OCI-LY1 (cell line): ENCODE results near the gene SLCO2B1.

ENCODE experiments used
- H2AFZ ChIP-seq: fragments of 200-600 bp; sonication (generic), shearing (Covaris generic); 2 replicates; pipeline ENCODE4 v1.6.0; 2014; ENCODE audit warnings: antibody characterized with exemption, mild to moderate bottlenecking, low read length
- H3F3A ChIP-seq: fragments of 200-600 bp; sonication (generic), shearing (Covaris generic); 2 replicates; pipeline ENCODE4 v1.6.0; 2014; ENCODE audit warnings: mild to moderate bottlenecking, antibody characterized with exemption, low read length, moderate library complexity; ENCODE audit not compliant: insufficient read depth
- H3K27ac ChIP-seq: fragments of 200-600 bp; sonication (generic); 2 replicates; pipeline ENCODE4 v1.5.1; 2014; ENCODE audit warnings: low read length, mixed run types, mild to moderate bottlenecking, low read depth; ENCODE audit not compliant: poor library complexity, severe bottlenecking
- H3K27me3 ChIP-seq: fragments of 200-600 bp; sonication (generic); 2 replicates; pipeline ENCODE4 v1.6.0; 2014; ENCODE audit warnings: antibody characterized with exemption, mild to moderate bottlenecking, low read length, moderate library complexity; ENCODE audit not compliant: insufficient read depth
- H3K36me3 ChIP-seq: fragments of 200-600 bp; sonication (generic); 2 replicates; pipeline ENCODE4 v1.6.1; 2014; ENCODE audit warnings: mild to moderate bottlenecking, antibody characterized with exemption, low read length, moderate library complexity, mixed read lengths; ENCODE audit not compliant: insufficient read depth
- H3K4me1 ChIP-seq: fragments of 200-600 bp; sonication (generic); 2 replicates; pipeline ENCODE4 v1.5.1; 2014; ENCODE audit warnings: mild to moderate bottlenecking, low read length, moderate library complexity; ENCODE audit not compliant: insufficient read depth, severe bottlenecking
- H3K4me2 ChIP-seq: fragments of 200-600 bp; sonication (generic), shearing (Covaris generic); 2 replicates; pipeline ENCODE4 v1.6.1; 2014; ENCODE audit warnings: low read length
- H3K4me3 ChIP-seq: fragments of 200-600 bp; sonication (generic); 2 replicates; pipeline ENCODE4 v1.5.1; 2014; ENCODE audit warnings: low read length, low read depth, mild to moderate bottlenecking, mixed read lengths; ENCODE audit not compliant: poor library complexity, severe bottlenecking
- H3K79me2 ChIP-seq: fragments of 200-600 bp; shearing (Covaris generic); 2 replicates; pipeline ENCODE4 v1.6.1; 2016; ENCODE audit warnings: mixed run types, low read length, mixed read lengths; ENCODE audit not compliant: insufficient read depth
- H3K9ac ChIP-seq: fragments of 200-600 bp; sonication (generic), shearing (Covaris generic); 2 replicates; pipeline ENCODE4 v1.6.1; 2014; ENCODE audit warnings: mild to moderate bottlenecking, low read length, mixed read lengths
- H3K9me2 ChIP-seq: fragments of 200-600 bp; sonication (generic), shearing (Covaris generic); 2 replicates; pipeline ENCODE4 v1.6.1; 2014; ENCODE audit warnings: low read depth, mild to moderate bottlenecking, low read length, mixed read lengths
- H3K9me3 ChIP-seq: fragments of 200-600 bp; shearing (Covaris generic); 2 replicates; pipeline ENCODE4 v1.6.1; 2014; ENCODE audit warnings: low read length, mixed read lengths
- H4K20me1 ChIP-seq: fragments of 200-600 bp; sonication (generic), shearing (Covaris generic); 2 replicates; pipeline ENCODE4 v1.6.0; 2016; ENCODE audit warnings: mild to moderate bottlenecking, low read length; ENCODE audit not compliant: insufficient read depth
- CTCF ChIP-seq: fragments of 200-600 bp; sonication (generic), shearing (Covaris generic); IDR thresholded peaks from 2 replicates; pipeline ENCODE4 v1.5.1; 2017; ENCODE audit warnings: mild to moderate bottlenecking, antibody characterized with exemption, low read length, moderate library complexity, mixed read lengths
- EZH2 ChIP-seq: fragments of 200-600 bp; sonication (generic), shearing (Covaris generic); IDR thresholded peaks from 2 replicates; pipeline ENCODE4 v1.8.0; 2017; ENCODE audit warnings: borderline replicate concordance, mixed run types, mild to moderate bottlenecking, antibody characterized with exemption, low read length, moderate library complexity, mixed read lengths

The SLCO2B1 gene

GRCh38 chr11:75214843-75215242 lies 63.9 kb downstream of the SLCO2B1 start:
- H3K79me2 ChIP-seq: no peaks in the 10 kb centered on the region
- no peaks in the 10 kb centered on the region for H3K9me2 ChIP-seq
- H4K20me1 ChIP-seq: no peaks in the 10 kb centered on the region
- H2AFZ ChIP-seq: no peak overlapping the region
- H3K4me3 ChIP-seq: no peak overlapping the region
- H3K9me3 ChIP-seq: no peaks in the 10 kb centered on the region
- no peak overlapping the region for H3K4me2 ChIP-seq
- no peaks in the 10 kb centered on the region for H3F3A ChIP-seq
- no peak overlapping the region for H3K9ac ChIP-seq
- H3K27ac ChIP-seq: no peak overlapping the region
- TF ChIP-seq EZH2 (no peak), CTCF (no peak)
- H3K4me1 ChIP-seq: no peaks in the 10 kb centered on the region
- no peaks in the 10 kb centered on the region for H3K36me3 ChIP-seq
- H3K27me3 ChIP-seq: no peaks in the 10 kb centered on the region

GRCh38 chr11:75219869-75220268 lies 69.0 kb downstream of the SLCO2B1 start:
- H3K36me3 ChIP-seq: no peaks in the 10 kb centered on the region
- H3K79me2 ChIP-seq: no peaks in the 10 kb centered on the region
- H3K9ac ChIP-seq: no peak overlapping the region
- no peaks in the 10 kb centered on the region for H3F3A ChIP-seq
- H3K27me3 ChIP-seq: no peaks in the 10 kb centered on the region
- H2AFZ ChIP-seq: no peak overlapping the region
- H3K9me2 ChIP-seq: no peaks in the 10 kb centered on the region
- no peaks in the 10 kb centered on the region for H4K20me1 ChIP-seq
- no peak overlapping the region for H3K4me3 ChIP-seq
- no peak overlapping the region for H3K4me2 ChIP-seq
- no peak overlapping the region for H3K27ac ChIP-seq
- TF ChIP-seq EZH2 (no peak), CTCF (no peak)
- H3K4me1 ChIP-seq: no peaks in the 10 kb centered on the region
- H3K9me3 ChIP-seq: no peaks in the 10 kb centered on the region

GRCh38 chr11:75223954-75224643 lies 73.2 kb downstream of the SLCO2B1 start:
- no peak for TF ChIP-seq CTCF
- TF ChIP-seq EZH2: no peak
- no peak overlapping the region for H3K4me3 ChIP-seq
- H3K27ac ChIP-seq: no peak overlapping the region
- H3K9me2 ChIP-seq: no peaks in the 10 kb centered on the region
- H3K9me3 ChIP-seq: no peaks in the 10 kb centered on the region
- no peaks in the 10 kb centered on the region for H3K4me1 ChIP-seq
- H3F3A ChIP-seq: no peaks in the 10 kb centered on the region
- H3K27me3 ChIP-seq: no peaks in the 10 kb centered on the region
- no peaks in the 10 kb centered on the region for H3K79me2 ChIP-seq
- no peak overlapping the region for H3K4me2 ChIP-seq
- H2AFZ ChIP-seq: no peak overlapping the region
- H3K9ac ChIP-seq: no peak overlapping the region
- H3K36me3 ChIP-seq: no peaks in the 10 kb centered on the region
- H4K20me1 ChIP-seq: no peaks in the 10 kb centered on the region
